HG03280 (cell line): ENCODE measurements around the gene SLAMF1.
A peak's percentile ranks its signal among the peaks of the same experiment; 100 is the strongest.
"Not testable (repeated sequence)": the region's sequence is repeated elsewhere in the genome, so short reads cannot be mapped to it uniquely, and the experiment has no call there.

Experiments used
- ATAC-seq: cut with Tn5 transposase; IDR thresholded peaks from one replicate; pipeline ENCODE4 v1.9.1; 2021; ENCODE audit warnings: mild to moderate bottlenecking, moderate library complexity; ENCODE audit not compliant: unreplicated experiment

SLAMF1 gene

DNA sequence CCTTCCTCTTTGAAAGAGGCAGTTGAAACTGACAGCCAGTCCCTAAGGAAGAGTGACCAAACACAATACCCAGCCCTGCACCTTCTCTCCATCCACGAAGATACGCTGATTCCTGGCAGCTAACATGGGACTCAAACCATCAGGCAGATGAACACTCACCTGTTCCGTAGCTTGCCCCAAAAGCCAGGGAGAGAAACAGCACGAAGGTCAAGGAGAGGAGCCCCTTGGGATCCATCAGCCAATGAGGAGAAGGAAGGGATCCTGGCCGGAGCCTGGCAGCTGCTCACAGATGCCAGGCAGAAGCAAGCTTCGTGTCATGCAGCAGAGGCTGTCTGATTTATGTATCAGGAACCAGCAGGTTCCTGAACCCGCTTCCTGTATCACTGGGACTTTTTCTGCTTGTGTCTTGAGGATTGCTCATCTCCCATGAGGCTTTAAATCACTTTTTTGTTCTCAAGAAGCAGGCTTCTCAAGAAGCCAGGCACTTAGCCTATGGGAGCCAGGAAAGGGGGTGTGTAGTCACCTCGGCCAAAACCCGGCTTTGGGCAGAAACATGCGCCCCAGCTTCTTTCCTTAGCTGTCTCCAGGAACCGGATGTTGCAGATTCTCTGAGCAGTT is at the start of gene SLAMF1:
Gene SLAMF1, minus strand, starts transcription at position 334 of the 618 bp plus-strand sequence. Its CDS starts 99 bp downstream, at position 235.
- ATAC-seq, result no peak

- not testable (repeated sequence) for ATAC-seq
Measured at GRCh38 chr1:160692390-160692789, 45.5 kb upstream of the SLAMF1 start.

GRCh38 chr1:160685266-160685665 is 38.4 kb upstream of the SLAMF1 start:
- no peak for ATAC-seq

DNA sequence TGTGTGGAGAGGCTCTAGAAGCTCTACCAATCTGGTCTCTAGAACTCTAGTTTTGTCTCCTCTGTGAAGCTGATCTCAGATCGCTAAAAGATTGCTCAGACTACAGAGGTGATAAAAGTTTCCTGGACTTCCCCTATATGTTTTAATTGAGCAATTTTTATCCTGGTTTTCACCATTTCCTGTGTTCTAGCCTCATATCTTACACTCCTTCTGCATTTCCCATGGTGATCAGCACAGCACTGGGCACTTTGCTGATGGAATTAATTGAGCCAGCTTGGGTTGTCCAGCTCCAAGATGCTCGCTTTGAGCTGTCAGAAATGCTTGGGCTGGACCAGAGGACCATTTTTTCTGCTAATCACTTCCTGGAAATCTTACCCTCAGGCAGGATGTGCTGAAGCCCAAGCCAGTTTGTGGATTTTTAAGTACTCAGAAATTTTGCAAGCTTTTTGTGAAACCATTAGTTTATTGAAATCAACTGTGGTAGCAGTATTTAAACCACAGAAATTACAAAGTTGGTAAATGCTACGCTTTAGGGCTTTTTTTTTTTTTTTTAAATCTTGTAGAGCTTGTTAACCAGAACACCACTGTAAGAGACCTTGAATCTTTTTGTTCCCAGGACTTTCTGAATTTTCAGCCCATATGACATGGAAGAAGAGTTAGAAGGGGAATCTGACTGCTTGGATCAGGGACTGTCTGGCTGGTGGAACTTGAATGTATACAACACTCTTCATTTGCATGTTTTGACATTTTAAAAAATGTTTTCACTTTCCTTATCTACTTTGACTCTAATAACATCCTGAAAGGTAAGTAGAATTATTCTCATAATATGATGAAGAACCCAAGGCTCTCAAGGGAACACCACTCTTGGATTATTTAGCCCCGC is 36.4 kb upstream of the SLAMF1 start:
- ATAC-seq, result no peak

GRCh38 chr1:160681891-160682140 is 35.0 kb upstream of the SLAMF1 start:
- no peak for ATAC-seq

GRCh38 chr1:160681066-160681890 is 34.4 kb upstream of the SLAMF1 start:
- ATAC-seq, result peak; percentile 45

DNA sequence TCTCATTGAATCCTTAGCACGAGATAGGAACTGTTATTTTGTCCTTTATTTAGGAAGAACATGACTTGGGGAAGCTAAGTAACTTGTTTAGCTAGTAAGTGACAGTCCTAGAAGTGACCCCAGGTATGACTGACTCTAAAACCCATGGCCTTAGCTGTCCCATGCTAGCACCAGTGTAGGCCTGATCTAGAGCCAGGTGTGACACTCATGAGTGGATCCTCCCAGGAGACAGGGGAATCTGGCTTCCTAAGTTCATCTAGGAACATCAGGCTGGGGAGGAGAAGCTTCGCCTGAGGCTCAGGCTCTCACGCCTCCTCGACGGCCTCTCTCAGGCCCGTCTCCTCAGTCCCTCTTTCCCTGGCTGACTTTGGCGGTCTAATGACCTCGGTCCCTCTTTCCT is 33.6 kb upstream of the SLAMF1 start:
- no peak for ATAC-seq

GRCh38 chr1:160679893-160680292 is 33.0 kb upstream of the SLAMF1 start:
- no peak for ATAC-seq

- ATAC-seq, result no peak
Measured at GRCh38 chr1:160676869-160677597, 30.2 kb upstream of the SLAMF1 start.

GRCh38 chr1:160675641-160676410 is 29.0 kb upstream of the SLAMF1 start:
- ATAC-seq, result peak; percentile 52

DNA sequence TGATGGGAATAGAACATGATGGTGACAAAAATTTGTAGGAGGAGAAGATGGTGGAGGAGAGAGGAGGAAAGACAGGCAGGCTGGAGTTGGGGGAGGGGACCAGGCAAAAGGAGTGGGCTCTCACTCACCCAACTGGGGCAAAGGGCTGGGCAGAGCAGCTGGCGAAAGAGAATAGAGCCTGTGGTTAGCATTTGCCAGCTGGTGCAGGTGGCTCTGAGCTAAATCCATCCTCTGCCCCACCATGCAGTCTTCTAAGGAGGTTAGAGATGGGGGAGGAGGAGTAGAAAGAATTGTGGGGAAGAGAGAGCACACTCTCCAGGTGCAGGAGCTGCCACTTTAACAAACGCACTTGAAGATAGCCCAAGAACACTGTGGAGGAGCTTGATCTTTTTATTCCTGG is 27.6 kb upstream of the SLAMF1 start:
- ATAC-seq, result no peak

- no peak for ATAC-seq
Measured at GRCh38 chr1:160672789-160673695, 26.2 kb upstream of the SLAMF1 start.

GRCh38 chr1:160671603-160672517 is 25.0 kb upstream of the SLAMF1 start:
- ATAC-seq, result no peak

- no peak for ATAC-seq
Measured at GRCh38 chr1:160670701-160671100, 23.9 kb upstream of the SLAMF1 start.

DNA sequence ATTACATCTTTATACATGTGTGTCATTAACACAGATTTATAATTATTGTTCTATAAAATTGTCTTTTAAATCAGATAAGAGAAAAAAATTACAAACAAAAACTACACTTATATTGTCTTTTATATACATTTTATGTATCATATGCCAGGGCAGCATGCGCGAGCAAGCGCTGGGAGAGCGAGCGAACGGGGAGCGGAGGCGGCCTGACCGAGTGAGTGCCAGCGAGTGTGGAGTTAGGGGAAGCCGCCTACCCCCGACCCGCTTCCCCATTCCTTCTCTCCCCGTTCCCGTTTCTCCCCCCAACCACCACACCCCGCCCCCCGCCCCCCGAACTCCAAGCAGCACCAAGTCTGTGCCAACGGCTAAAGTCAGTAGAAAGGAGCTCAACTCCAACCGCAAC is 23.0 kb upstream of the SLAMF1 start:
- no peak for ATAC-seq

DNA sequence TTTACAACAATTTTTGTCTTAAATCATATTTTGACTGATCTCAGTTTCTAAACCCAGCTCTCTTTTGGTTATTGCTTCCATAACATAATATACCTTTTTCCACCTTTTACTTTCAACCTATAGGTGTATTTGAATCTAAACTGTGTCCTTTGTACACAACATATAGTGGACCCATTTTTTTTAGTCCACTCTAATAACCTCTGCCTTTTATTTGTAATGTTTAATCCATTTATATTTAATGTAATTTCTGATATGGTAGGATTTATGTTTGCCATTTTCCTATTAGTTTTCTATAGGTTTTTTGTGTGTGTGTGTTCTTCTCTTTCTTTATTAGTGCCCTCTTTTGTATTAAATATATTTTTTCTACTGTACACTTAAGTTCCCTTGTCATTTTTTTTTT is 22.4 kb upstream of the SLAMF1 start:
- no peak for ATAC-seq

- ATAC-seq, result no peak
Measured at GRCh38 chr1:160667896-160668295, 21.1 kb upstream of the SLAMF1 start.

- no peak for ATAC-seq
Measured at GRCh38 chr1:160666079-160666442, 19.2 kb upstream of the SLAMF1 start.
